BE2C (cell line): Measurements from ENCODE around the gene SLC26A4.

Source experiments
- DNase-seq: peaks from one replicate; pipeline ENCODE4 v3.0.0-alpha.2; 2020
- H3K27me3 ChIP-seq: fragments of 250-450 bp; sonication (Bioruptor Pico); 2 replicates; pipeline ENCODE4 v1.5.1; 2020; ENCODE audit warnings: mild to moderate bottlenecking
- H3K36me3 ChIP-seq: fragments of 250-450 bp; sonication (Bioruptor Pico); 2 replicates; pipeline ENCODE4 v1.5.1; 2020; ENCODE audit warnings: mild to moderate bottlenecking
- H3K4me1 ChIP-seq: fragments of 250-450 bp; sonication (Bioruptor Pico); 2 replicates; pipeline ENCODE4 v1.5.1; 2020
- H3K4me3 ChIP-seq: 2 replicates; pipeline ENCODE4 v1.5.1; 2011; ENCODE audit warnings: low read depth, low read length
- H3K9me3 ChIP-seq: fragments of 250-450 bp; sonication (Bioruptor Pico); 2 replicates; pipeline ENCODE4 v1.5.1; 2020
- CTCF ChIP-seq: IDR thresholded peaks from 2 replicates; pipeline ENCODE4 v1.5.1; 2012; ENCODE audit warnings: mild to moderate bottlenecking, low read depth, low read length

SLC26A4 gene

DNA sequence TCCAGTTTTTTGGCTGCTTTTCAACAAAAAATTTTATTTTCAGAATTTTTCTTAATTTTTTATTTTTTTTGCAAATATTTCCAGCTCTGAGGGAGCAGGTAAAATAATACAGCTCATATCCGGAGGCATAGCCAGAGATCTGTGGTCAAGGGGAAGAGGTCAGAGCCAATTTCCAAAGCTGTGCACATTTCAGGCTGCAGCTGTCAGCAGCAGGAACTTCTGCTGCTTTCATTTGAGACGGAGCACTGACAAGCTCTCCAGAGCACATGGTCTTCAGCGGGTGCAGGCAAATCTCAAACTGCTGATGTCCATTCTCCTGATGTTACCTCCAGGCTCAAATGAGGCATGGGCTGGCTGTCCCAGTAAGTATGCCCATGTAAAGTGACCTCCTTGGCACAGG is 31.1 kb downstream of the SLC26A4 start:
- Histone ChIP-seq H3K9me3 (no peaks in the 10 kb centered on the region), H3K4me1 (peaks cover 3% of the 10 kb centered on the region; the same call in 1 of the 2 replicates), H3K27me3 (no peaks in the 10 kb centered on the region), H3K4me3 (no peak overlapping the region), H3K36me3 (no peaks in the 10 kb centered on the region)
- no peak for TF ChIP-seq CTCF
- no peak for DNase-seq

GRCh38 chr7:107692501-107692900 is 31.9 kb downstream of the SLC26A4 start:
- Histone ChIP-seq H3K4me1 (peaks cover 3% of the 10 kb centered on the region; the same call in 1 of the 2 replicates), H3K36me3 (no peaks in the 10 kb centered on the region), H3K9me3 (no peaks in the 10 kb centered on the region), H3K27me3 (no peaks in the 10 kb centered on the region), H3K4me3 (no peak overlapping the region)
- DNase-seq = no peak
- no peak for TF ChIP-seq CTCF

- peaks cover 7% of the 10 kb centered on the region; the same call in 1 of the 2 replicates for H3K4me1 ChIP-seq
- no peak overlapping the region for H3K4me3 ChIP-seq
- no peaks in the 10 kb centered on the region for H3K9me3 ChIP-seq
- DNase-seq = no peak
- no peak for TF ChIP-seq CTCF
- H3K36me3 ChIP-seq = no peaks in the 10 kb centered on the region
- no peaks in the 10 kb centered on the region for H3K27me3 ChIP-seq
Measured at GRCh38 chr7:107693396-107693795, 32.8 kb downstream of the SLC26A4 start.

DNA sequence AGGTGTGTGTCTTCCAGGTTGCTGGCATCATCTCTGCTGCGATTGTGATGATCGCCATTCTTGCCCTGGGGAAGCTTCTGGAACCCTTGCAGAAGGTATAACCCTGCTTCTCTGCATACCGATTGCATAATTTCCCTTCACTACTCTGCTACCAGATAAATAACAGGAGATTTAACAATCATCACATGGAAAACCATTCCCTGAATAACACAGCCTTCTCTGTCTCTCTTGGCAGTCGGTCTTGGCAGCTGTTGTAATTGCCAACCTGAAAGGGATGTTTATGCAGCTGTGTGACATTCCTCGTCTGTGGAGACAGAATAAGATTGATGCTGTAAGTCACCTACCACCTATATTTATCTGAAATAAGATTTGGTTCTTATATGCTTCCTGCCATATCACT is 33.8 kb downstream of the SLC26A4 start:
- Histone ChIP-seq H3K36me3 (no peaks in the 10 kb centered on the region), H3K4me1 (peaks cover 7% of the 10 kb centered on the region; the same call in 1 of the 2 replicates), H3K27me3 (no peaks in the 10 kb centered on the region), H3K4me3 (no peak overlapping the region), H3K9me3 (no peaks in the 10 kb centered on the region)
- DNase-seq = no peak
- TF ChIP-seq CTCF = no peak

- no peak overlapping the region for H3K4me3 ChIP-seq
- H3K4me1 ChIP-seq = peaks cover 7% of the 10 kb centered on the region; the same call in 1 of the 2 replicates
- no peak for DNase-seq
- no peak for TF ChIP-seq CTCF
- H3K27me3 ChIP-seq = no peaks in the 10 kb centered on the region
- H3K36me3 ChIP-seq = no peaks in the 10 kb centered on the region
- no peaks in the 10 kb centered on the region for H3K9me3 ChIP-seq
Measured at GRCh38 chr7:107696330-107696946, 35.8 kb downstream of the SLC26A4 start.

GRCh38 chr7:107697321-107698049 is 36.9 kb downstream of the SLC26A4 start:
- Histone ChIP-seq H3K27me3 (no peaks in the 10 kb centered on the region), H3K4me3 (no peak overlapping the region), H3K4me1 (peaks cover 7% of the 10 kb centered on the region; the same call in 1 of the 2 replicates), H3K9me3 (no peaks in the 10 kb centered on the region), H3K36me3 (no peaks in the 10 kb centered on the region)
- no peak for TF ChIP-seq CTCF
- DNase-seq = no peak
